PFSK-1 (cell line): ENCODE results near the gene NEDD4L.

Experiments
- POLR2AphosphoS5 ChIP-seq: IDR thresholded peaks from 2 replicates; pipeline ENCODE4 v1.6.1; 2012; ENCODE audit warnings: low read depth, mild to moderate bottlenecking, control low read depth, low read length, moderate library complexity
- TAF1 ChIP-seq: IDR thresholded peaks from 2 replicates; pipeline ENCODE4 v1.6.1; 2012; ENCODE audit warnings: low read length, control low read depth, borderline replicate concordance; ENCODE audit not compliant: insufficient read depth
- TF ChIP-seq, protein P1 (sequence below), 2 experiments: IDR thresholded peaks; 2 replicates each; pipeline versions ENCODE4 v1.6.1 to v1.8.0; 2011 to 2012; ENCODE audit warnings: low read depth in 2 of 2, low read length in 2 of 2, control low read depth in 1 of 2, inconsistent platforms in 1 of 2, mild to moderate bottlenecking in 1 of 2, moderate library complexity in 1 of 2; ENCODE audit not compliant: insufficient read depth in 1 of 2

DNA sequence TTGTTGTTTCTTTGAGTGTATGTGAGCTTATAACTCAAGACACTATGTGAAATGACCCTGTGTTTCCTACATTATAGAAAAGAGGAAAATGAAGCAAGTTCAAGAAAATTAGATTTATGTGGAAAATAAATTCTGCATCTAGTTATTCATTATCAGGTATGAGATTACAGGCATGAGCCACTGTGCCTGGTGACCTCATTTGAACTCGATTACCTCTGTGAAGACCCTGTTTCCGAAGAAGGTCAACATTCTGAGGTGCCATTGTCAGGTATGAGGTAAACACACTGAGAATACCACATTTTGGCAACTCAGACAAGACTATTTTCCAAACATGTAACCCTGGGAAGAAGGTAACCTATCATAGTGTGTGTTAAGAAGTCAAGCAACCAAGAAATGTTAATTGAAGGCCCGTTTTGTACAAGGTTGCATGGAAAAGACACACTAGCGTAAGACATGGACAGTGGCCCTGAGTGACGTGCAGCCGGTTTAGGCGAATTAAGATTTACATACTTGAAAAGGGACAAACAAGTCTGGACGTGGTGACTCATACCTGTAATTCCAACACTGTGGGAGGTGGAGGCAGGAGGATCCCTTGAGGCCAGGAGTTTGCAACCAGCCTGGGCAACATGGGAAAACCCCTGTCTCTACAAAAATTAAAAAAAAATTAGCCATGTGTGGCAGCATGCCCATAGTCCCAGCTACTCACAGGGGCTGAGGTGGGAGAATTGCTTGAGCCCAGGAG, 186.6 kb downstream of the NEDD4L start:
- TF ChIP-seq, protein P1, sequence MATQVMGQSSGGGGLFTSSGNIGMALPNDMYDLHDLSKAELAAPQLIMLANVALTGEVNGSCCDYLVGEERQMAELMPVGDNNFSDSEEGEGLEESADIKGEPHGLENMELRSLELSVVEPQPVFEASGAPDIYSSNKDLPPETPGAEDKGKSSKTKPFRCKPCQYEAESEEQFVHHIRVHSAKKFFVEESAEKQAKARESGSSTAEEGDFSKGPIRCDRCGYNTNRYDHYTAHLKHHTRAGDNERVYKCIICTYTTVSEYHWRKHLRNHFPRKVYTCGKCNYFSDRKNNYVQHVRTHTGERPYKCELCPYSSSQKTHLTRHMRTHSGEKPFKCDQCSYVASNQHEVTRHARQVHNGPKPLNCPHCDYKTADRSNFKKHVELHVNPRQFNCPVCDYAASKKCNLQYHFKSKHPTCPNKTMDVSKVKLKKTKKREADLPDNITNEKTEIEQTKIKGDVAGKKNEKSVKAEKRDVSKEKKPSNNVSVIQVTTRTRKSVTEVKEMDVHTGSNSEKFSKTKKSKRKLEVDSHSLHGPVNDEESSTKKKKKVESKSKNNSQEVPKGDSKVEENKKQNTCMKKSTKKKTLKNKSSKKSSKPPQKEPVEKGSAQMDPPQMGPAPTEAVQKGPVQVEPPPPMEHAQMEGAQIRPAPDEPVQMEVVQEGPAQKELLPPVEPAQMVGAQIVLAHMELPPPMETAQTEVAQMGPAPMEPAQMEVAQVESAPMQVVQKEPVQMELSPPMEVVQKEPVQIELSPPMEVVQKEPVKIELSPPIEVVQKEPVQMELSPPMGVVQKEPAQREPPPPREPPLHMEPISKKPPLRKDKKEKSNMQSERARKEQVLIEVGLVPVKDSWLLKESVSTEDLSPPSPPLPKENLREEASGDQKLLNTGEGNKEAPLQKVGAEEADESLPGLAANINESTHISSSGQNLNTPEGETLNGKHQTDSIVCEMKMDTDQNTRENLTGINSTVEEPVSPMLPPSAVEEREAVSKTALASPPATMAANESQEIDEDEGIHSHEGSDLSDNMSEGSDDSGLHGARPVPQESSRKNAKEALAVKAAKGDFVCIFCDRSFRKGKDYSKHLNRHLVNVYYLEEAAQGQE (IDR thresholded peaks at IDR 0.05; ENCODE audit: insufficient read depth in 1 of 2, low read depth in 2 of 2, low read length in 2 of 2): no peak
- TF ChIP-seq TAF1 (no peak), POLR2AphosphoS5 (no peak)
